Stimulated activated CD4-positive, alpha-beta T cell treated with anti-CD3 and anti-CD28 coated beads, Interleukin-15, amount 100 ng/mL, for 24 hours (primary cell): Measurements from ENCODE around the gene CD79A.

ENCODE experiments used
- DNase-seq: peaks from one replicate; pipeline ENCODE4 v3.0.0-alpha.2; 2020

CD79A gene

DNA sequence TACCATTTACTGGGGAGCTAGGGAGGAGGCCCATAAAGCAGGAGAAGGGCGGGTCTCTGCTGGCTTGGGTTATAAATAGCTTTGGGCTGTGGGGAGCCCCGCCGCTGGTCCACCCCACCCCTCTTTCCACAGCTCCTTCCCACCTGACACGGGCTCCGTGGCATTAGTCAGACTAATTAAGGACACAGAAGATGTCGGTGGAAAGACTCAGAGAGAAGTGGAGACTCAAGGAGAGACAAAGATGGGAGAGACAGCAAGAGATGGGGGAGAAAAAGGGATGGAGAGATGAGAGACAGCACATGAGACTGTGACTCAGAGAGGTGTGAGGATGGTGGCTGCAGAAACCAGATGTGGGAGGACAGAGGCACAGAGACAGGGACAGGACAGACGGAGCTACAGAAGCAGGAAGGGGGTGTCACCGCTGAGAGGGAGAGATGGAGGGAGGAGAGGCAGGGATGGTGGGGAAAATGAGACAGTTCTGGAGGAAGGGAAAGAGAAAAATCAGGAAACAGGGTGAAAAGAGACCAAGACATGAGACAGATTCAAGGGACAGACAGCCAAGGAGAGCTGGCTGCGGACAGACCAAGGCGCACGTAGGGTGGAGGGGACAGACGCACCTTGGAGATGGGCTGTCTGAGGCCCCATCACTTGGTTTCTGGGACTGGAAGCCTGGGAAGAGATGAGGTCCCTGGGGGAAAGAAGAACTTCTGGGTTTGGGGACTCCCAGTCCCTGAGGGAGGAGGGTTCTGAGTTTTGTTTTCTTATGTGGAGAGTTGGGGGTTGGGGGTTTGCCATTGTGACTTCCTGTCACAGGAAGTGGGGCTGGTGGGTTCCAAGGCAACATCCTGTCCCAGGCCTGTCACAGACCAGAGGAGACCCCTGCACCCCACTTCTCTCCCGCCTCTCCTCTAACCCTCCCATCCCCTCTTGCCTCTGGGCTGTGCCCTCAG, 10.0 kb downstream of the CD79A start:
- peak; percentile 72 for DNase-seq

DNA sequence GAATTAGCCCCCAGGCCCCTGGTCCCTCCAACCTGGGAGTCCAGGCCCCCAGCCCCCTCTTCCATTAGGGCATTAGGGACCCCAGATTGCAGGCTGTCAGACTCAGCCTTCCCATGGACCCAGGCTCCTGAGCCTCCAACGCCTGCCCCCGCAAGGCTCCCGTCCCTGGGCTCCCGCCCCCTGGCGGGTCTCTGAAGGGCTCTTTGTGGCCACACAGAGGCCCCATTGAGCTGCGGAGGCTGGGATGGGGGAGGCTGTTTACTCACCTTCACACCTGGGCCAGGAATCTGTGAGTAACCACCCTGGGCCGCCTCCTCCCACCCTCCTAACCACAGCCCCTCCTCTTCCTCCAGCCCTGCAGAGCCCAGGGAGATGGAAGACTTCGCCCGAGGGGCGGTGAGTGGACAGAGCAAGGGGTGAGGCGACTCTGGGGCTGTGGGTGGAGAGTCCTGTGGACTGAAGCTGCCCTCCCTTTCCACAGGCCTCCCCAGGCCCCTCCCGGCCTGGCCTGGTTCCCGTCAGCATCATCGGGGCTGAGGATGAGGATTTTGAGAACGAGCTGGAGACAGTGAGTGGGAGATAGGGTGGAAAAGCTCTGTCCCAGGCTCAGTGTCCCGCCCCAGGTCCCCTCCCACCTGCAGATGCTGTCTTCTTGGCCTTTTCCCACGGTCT, 10.8 kb downstream of the CD79A start:
- peak; percentile 92 for DNase-seq

DNA sequence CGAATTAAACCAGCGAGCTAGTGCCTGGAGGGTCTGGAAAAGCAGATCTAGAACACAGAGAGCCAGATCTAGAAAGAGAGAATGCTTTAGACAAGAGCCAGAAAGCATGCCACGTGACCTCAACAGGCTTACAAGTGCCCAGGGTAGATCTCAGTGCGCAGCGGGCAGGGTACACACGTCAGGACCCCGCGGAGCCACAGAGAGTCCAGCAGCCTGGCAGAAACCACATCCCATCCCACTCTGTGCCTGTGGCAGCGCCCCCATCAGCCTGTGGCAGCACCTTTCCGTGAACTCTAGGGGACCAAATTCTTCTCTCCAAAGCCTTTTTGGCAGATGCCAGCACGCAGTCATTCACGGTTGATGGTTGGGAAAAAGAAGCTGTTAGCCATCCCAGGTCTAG, 11.8 kb downstream of the CD79A start:
- no peak for DNase-seq

DNA sequence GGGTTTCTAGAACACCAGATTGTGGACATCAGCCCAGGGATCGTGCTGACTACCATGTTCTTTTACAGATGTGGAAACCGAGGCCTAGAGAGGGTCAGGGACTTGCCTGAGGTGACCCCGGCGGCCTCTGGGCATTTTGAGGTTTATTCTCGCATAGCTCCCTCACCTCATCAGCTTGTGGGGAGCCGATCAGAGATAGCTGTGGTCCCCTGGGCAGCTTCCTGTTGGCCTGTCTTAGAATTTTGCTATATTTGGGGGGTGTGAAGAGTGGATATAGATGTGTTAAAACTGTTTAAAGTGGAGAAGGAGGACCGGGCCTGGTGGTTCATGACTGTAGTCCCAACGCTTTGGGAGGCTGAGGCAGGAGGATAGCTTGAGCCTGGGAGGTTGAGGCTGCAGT, 12.8 kb downstream of the CD79A start:
- no peak for DNase-seq

DNA sequence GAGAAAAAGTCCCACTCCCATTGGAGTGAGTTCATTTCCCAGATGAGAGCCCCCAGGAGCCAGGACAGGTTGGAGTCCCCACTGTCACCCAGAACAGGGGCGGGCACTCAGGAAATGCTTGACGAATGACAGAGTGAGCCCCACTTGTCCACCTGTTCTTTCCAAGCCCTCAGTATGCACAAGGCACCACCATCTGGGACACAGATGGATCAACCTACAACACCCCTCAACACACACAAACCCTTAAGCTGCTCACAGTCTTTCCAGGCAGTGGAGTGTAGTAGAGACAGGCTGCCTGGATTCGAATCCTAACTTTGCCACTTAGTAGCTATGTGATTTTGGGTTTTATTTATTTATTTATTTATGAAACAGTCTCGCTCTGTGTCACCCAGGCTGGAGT, 13.9 kb downstream of the CD79A start:
- no peak for DNase-seq

DNA sequence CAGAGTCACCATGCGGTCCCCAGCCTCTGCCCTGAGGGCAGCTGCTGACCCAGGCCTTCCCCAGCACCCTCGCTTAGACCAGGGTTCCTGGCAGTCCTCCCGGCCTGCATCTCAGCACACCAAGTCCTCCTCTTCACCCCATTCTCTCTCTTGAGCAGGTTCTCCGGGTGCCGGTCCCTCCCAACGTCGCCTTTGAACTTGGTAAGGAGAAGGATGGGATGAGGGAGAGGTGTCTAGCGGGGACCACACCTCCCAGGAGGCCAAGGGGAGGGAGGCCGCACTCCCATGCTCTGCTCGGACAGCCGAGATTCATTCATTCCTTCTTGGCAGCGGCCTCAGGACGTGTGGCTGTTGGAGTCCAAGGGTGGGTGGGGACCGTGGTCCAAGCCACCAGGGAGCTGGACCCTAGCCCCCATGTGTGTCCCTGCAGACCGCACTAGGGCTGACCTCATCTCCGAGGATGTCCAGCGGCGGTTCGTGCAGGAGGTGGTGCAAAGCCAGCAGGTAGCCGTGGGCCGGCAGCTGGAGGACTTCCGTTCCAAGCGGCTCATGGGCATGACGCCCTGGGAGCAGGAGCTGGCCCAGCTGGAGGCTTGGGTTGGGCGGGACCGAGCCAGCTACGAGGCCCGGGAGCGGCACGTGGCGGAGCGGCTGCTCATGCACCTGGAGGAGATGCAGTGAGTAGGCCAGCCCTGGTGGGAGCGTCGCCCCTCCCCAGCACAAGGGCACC, 15.3 kb downstream of the CD79A start:
- DNase-seq = no peak

DNA sequence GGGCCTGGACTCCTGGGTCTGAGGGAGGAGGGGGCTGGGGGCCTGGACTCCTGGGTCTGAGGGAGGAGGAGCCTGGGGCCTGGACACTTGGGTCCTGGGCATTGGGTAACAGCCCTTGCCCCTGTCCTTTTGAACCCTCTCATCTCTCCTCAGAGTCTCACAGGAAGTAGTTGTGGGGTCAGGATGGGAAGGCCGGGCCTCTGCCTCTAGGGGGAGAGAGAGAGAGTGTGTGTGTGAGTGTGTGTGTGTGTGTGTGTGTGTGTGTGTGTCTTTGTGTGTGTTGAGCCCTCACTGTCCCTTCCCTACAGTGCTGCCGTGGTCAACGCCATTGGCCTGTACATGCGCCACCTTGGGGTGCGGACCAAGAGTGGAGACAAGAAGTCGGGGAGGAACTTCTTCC, 16.8 kb downstream of the CD79A start:
- DNase-seq = no peak

DNA sequence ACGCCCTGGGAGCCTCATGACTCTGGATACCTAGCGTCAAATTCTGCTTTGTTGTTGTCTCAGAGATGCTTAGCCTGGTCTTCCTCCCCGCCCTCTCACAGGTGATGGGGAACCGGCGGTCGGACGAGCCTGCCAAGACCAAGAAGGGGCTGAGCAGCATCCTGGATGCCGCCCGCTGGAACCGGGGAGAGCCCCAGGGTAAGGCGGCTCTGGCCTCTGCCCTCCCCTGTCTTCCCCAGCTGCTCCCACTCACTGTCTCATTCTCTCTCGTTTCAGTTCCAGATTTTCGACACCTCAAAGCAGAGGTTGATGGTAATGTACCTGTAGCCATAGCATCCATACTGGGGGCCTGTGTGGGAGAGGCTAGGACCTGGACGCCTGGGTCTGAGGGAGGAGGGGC, 17.3 kb downstream of the CD79A start:
- no peak for DNase-seq

DNA sequence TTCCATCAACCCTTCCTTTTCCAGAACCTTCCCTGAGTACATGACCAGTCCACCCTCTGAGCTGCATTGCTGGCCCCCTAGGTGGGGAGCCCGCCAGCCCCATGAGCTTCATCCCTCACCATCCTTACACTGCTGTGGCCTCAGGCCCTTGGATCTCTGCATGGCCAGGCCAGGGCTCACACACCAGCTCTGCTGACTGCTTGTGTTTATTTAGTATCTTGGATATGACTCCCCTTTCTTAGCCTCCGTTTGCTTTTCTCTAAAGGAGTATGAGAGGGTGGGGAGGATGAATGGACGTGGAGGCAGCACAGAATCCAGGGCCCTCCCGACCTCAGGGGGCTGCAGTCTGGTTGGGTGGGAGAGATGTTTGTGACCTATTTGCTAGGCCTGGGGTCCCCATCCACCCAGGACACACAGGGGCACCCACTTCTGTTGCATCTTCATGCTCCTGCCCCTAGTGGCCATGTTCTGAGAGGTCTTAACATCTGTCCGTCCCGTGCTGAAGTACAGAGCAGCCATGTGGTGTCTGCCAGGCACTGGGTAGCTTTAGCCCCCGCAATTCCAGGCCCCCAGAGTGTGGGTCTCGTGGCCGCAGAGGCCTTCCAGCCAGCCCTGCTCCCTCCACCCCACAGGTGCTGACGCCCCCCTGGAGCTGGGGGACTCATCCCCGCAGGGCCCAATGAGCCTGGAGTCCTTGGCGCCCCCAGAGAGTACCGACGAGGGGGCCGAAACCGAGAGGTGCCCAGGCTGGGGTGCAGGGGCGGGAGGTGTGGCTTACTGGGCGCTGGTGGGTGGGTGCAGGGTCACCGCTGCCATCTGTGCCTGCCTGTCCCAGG, 18.9 kb downstream of the CD79A start:
- DNase-seq = no peak

DNA sequence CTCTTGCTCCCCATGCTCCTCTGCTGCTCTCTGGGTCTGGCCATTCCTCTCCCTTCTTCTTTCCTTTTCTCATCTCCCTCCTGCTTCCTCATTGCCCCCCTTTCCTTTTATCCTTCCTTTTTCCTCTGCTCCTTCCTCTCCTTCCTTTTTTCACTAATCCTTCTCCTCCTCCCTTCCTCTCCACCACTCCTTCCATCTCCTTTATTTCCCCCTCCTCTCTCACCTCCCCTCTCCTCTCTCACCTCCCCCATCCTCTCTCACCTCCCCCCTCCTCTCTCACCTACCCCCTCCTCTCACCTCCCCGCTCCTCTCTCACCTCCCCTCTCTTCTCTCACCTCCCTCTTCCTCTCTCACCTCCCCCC, 19.5 kb downstream of the CD79A start:
- DNase-seq = no peak

DNA sequence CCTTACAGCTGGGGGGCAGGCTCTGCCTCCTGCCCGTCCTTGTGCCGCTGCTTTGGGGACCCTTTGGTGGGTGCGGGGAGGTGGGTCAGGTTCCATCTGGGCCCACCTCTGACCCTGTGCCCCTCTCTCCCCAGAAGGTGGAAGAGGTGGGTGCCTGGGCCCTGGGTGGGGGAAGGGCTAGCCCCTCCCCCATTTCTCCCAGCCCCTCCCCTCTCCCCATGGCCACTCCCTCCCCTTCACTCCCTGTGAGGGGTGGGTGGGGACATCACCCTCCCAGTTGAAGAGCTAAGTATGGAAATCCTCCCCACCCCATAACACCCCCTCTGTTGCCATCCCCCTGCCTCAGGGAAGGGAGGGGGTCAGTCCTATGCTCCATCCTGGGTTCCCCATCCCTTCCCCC, 20.1 kb downstream of the CD79A start:
- DNase-seq = no peak

DNA sequence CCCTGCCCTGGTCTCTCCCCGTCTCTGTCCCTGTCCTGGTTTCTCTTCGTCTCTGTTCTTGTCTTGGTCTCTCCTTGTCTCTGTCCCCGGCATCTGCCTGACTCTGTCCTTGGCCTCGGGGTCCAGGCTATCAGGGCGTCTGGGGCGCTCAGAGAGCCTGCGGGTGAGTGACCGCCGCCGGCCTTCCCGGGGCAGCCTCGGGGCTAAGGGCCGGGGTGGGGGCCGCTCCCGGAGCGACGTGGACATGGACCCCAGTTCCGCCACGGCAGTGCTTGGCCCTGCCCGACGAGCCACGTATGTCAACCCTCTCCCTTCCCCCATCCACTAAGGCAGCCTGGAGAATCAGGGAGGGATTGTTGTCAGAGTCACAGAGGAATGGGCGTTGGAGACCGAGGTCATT, 20.7 kb downstream of the CD79A start:
- DNase-seq = no peak

DNA sequence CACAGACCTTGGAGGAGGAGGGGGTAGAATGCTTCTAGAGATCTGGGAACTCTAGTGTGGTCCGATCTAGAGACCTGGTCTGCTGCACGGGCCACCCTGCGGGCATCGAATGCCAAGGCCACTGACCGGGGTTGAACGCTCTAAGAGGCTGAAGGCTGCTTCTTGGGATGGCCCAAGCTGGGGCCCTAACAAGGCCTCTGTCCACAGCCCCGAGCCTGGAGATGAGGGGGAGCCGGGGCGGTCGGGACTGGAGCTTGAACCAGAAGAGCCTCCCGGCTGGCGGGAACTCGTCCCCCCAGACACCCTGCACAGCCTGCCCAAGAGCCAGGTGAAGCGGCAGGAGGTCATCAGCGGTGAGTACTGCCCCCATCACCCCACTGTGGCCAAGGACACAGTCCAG, 21.2 kb downstream of the CD79A start:
- DNase-seq = no peak

DNA sequence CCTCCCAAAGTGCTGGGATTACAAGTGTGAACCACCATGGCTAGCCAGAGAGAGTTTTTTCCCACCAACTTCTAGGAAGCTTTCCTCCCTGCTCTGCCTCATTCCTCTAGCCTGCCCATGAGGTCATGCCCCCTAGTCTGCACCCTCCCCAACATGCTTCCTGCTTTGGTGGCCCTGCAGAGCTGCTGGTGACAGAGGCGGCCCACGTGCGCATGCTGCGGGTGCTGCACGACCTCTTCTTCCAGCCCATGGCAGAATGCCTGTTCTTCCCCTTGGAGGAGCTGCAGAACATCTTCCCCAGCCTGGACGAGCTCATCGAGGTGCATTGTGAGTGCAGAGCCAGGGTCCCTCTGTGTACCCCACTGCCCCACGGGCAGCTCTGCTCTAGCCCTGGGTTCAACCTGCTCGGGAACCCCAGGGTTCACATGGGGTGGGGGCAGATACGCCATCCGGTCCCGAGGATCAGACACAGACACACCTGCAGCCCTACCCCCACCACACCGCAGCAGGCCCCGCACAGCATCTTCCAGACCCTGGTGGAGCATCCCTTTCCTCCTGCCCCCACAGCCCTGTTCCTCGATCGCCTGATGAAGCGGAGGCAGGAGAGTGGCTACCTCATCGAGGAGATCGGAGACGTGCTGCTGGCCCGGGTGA, 24.8 kb downstream of the CD79A start:
- DNase-seq = no peak

DNA sequence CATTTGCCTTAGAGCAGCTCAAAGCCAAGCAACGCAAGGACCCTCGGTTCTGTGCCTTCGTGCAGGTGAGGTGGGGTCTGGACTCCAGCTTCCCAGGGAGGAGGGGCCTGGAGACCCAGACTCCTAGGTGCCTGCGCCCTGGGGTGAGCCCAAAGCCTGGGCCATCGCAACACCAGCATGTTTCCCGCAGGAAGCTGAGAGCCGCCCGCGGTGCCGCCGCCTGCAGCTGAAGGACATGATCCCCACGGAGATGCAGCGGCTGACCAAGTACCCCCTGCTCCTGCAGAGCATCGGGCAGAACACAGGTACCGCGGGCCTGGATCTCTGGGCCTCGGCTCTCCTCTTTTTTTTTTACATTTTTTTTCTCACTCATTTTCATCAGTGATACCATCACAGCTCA, 25.5 kb downstream of the CD79A start:
- DNase-seq = no peak

DNA sequence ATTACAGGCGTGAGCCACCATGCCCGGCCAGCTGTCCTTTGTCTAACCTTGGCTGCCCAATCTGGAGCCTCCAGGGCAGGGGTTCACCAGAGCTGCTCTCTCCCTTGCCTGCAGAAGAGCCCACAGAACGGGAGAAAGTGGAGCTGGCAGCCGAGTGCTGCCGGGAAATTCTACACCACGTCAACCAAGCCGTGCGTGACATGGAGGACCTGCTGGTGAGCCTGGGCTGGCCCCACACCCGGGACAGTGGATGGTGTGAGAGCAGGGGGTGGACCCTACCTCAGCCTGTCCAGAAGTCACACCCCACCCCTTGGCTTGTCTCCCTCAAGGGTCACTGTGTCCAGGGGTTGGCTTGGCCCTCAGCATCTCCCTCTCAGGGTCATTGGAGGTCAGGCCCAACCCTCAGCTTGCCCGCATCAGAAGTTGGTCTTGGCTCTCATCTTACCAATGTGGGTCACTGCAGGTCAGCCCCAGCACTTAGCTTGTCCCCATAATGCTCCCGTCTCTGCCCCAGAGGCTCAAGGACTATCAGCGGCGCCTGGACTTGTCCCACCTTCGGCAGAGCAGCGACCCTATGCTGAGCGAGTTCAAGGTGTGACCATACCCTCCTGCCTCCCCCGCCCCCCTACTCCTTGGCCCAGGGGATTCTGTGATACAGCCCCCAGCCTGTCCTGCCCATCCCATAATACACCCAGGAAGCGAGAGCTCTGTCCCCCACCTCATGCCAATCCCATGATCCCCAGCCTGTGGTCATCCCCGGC, 26.3 kb downstream of the CD79A start:
- no peak for DNase-seq

DNA sequence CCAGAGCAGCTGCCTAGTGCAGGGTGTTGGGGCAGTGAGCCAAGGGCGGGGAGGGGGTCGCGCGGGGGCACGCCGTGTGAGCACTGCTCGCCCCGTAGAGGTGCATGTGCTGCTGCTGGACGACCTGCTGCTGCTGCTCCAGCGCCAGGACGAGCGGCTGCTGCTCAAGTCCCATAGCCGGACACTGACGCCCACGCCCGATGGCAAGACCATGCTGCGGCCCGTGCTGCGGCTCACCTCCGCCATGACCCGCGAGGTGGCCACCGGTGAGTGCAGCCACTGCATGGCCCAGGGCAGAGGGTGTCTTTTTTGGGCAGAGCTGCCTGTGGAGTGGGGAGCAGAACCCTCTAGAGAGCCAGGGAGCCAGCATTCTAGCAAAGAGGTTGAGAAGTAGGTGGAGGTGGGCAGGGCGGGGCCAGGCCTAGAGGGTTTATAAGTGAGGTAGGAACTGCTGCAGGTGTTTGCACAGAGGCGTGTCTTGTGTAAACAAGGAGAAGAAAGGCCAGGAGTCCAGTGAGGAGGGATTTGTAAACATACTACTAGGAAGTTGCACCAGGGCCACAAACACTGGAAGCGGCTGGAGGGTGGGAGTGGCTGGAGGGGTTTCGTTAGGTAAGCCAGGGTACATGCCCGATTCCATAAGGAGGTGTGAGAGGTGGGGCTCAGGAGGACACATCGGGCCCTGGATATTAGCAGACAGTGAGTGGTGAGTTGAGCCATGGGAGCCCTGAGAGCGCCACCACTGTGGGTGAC, 27.2 kb downstream of the CD79A start:
- DNase-seq = no peak

DNA sequence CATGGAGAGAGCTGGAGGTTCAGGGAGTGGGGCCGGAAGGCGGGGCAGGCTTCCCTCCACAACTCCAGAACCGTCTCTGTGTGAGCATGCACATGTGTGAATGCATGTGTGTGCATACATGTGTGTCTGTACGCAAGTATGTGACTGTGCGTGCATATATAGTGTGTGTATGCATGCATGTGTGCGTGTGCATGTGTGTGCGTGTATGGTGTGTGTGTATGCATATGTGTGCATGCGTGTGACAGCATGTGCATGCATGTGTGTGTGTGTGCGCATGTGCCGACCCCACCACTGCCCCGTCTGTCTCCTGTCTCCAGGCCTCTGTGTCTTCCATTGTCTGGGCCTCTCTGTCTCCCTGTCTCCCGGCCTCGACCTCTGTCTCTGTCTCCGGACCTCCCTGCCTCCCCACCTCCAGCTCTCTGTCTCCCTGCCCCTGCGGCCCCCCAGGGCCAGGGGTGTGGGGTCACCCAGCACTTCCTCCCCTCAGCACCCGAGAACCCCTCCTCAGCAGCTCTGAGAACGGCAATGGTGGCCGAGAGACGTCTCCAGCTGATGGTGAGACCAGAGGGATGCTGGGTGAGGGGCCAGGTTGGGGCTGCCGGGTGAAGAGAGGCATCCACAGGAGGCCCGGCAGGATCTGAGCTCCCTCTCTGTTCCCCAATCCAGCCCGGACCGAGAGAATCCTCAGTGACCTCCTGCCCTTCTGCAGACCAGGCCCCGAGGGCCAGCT, 28.4 kb downstream of the CD79A start:
- DNase-seq = no peak

DNA sequence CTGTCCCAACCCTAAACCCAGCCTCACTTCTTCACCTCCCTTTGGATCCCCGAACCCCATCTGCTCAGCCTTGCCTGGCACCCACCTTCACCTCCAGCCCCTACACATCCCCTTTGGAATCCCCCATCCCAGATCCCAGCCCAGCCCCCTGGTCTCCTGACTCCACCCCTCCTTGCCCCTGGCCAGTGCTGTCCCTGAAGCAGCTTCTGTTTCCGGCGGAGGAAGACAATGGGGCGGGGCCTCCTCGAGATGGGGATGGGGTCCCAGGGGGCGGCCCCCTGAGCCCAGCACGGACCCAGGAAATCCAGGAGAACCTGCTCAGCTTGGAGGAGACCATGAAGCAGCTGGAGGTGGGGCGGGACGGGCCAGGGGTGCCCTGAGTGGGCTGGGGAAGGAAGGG, 29.2 kb downstream of the CD79A start:
- DNase-seq = no peak
